ENCODE measurements around the gene MED1. TPM values are rescaled to one million over a fixed set of nuclear protein-coding genes. Genes with fewer than 3 reads are reported as not detected.
"Not testable (repeated sequence)": the region's sequence is repeated elsewhere in the genome, so short reads cannot be mapped to it uniquely, and the experiment has no call there.

MED1 gene
- total RNA-seq, 4 donors from 2014 or later = 11.2 to 22.9 (median 16.1) TPM

DNA sequence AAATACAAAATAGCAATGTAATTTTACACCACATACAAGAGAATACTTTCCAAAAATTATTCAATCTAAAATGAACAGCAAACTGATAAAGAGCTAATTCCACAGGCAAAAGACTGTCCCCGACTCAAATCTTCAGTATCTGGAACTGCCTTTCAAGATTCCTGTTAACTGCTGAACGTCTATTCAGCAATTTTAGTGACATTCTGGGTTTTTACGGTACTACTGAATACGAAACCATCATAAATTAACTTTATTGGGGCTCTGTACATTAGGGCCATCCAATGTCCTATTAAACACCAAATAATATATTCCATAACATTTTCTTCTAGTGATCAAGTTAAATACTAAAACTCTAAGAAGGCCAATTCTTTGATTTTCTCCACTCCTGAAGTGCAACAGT, 51.3 kb downstream of the MED1 start:
- no peak for DNase-seq
- no peak overlapping the region for H3K27ac ChIP-seq

DNA sequence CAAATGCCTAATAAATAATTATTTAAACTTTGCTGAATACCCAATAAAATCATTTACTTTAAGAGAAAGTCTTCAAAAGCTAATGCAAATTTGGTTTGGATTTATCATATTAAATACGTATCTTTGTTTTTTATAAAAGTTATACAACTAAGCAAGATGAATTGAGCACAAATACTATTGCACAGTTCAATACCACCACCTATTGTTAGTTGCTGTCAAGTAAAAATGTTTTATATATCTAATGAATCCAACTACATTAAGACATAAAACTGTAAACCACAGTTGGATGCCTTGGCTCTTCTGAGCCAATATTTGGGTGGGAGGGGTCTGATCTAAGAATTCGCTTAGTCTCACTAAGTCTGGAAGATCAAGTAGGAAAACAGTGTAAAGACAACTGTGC, 57.3 kb downstream of the MED1 start:
- H3K9me3 ChIP-seq = no peaks in the 10 kb centered on the region
- TF ChIP-seq CTCF (IDR thresholded peaks at IDR 0.05) = no peak
- no peak for TF ChIP-seq POLR2A (IDR thresholded peaks at IDR 0.05)
- H3K36me3 ChIP-seq = peaks cover 0 to 5% (median 0%) of the 10 kb centered on the region in 3 donors
- no peak overlapping the region for H3K4me3 ChIP-seq
- H3K4me1 ChIP-seq = peaks cover 0 to 13% (median 2%) of the 10 kb centered on the region in 3 donors
- WGBS, 2 donors = 45 to 57% methylated on average over 2 of the region's 2 CpGs
- no peak for DNase-seq
- intact Hi-C loops (cut with DNase I) = no loop called here
- no peak overlapping the region for H3K27ac ChIP-seq
- no peaks in the 10 kb centered on the region for H3K27me3 ChIP-seq

More for the DNA sequence above, 51.3 kb downstream of the MED1 start:
- peak overlapping the region in 2 of 4 donors; percentile 84 to 99 for H3K4me3 ChIP-seq
- H3K4me1 ChIP-seq = peaks cover 0 to 41% (median 16%) of the 10 kb centered on the region in 3 donors
- no peaks in the 10 kb centered on the region for H3K9me3 ChIP-seq
- no peaks in the 10 kb centered on the region for H3K27me3 ChIP-seq
- intact Hi-C loops (cut with DNase I) = no loop called here
- H3K36me3 ChIP-seq = peaks cover 0 to 4% (median 0%) of the 10 kb centered on the region in 3 donors
- 60 to 62% methylated on average over 4 of the region's 4 CpGs for WGBS, 2 donors
- TF ChIP-seq POLR2A (IDR thresholded peaks at IDR 0.05) = no peak

GRCh38 chr17:39391448-39391847, 59.6 kb downstream of the MED1 start:
- H3K27me3 ChIP-seq = no peaks in the 10 kb centered on the region
- peaks cover 0 to 4% (median 0%) of the 10 kb centered on the region in 3 donors for H3K4me1 ChIP-seq
- no peak overlapping the region for H3K27ac ChIP-seq
- WGBS, 2 donors = 73 to 86% methylated on average over 5 of the region's 5 CpGs
- DNase-seq = no peak
- no peaks in the 10 kb centered on the region for H3K9me3 ChIP-seq
- intact Hi-C loops (cut with DNase I) = no loop called here
- H3K4me3 ChIP-seq = no peak overlapping the region
- H3K36me3 ChIP-seq = peaks cover 0 to 23% (median 0%) of the 10 kb centered on the region in 3 donors
- TF ChIP-seq POLR2A (IDR thresholded peaks at IDR 0.05) (no peak), CTCF (IDR thresholded peaks at IDR 0.05) (no peak)

DNA sequence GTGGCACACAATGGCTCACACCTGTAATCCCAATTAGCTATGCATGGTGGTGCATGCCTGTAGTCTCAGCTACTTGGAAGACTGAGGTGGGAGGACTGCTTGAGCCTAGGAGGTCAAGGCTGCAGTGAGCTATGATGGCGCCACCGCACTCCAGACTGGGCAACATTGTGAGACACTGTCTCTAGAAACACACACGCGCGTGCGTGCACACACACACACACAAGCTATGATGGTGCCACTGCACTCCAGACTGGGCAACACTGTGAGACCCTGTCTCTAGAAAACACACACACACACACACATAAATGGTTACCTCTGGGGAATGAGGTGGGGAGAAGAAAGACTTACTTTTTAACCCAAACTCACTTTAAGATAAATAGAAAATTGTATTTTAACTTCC, 66.0 kb downstream of the MED1 start:
- H3K4me1 ChIP-seq = peaks cover 0 to 6% (median 0%) of the 10 kb centered on the region in 3 donors
- no peak for DNase-seq
- H3K27me3 ChIP-seq = no peaks in the 10 kb centered on the region
- peaks cover 0 to 43% (median 0%) of the 10 kb centered on the region in 3 donors for H3K36me3 ChIP-seq
- H3K9me3 ChIP-seq = no peaks in the 10 kb centered on the region
- no peak overlapping the region for H3K27ac ChIP-seq
- H3K4me3 ChIP-seq = no peak overlapping the region
- intact Hi-C loops (cut with DNase I) = no loop called here
- 93 to 97% methylated on average over 6 of the region's 6 CpGs for WGBS, 2 donors
- TF ChIP-seq POLR2A (IDR thresholded peaks at IDR 0.05) (no peak), CTCF (IDR thresholded peaks at IDR 0.05) (no peak)

DNA sequence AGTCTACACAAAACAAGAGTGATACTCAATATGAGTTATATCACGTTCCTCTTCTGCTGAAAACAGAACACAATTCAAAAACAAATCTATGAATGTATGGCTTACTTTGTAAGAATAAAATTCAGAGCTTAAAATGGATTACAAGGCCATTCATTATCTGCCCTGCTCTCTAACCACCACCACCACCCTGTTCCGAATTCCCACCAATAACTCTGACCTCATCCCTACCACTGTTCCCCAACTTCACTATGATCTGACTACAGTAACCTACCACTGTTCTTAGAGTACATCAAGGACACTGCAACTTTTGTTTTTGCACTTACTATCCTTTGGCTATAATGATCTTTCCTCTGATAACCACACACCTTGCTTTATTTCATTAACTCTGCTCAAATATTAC, 70.9 kb downstream of the MED1 start:
- Histone ChIP-seq H3K36me3 (peaks cover 0 to 13% (median 0%) of the 10 kb centered on the region in 3 donors), H3K27me3 (no peaks in the 10 kb centered on the region), H3K4me3 (no peak overlapping the region), H3K9me3 (no peaks in the 10 kb centered on the region), H3K27ac (no peak overlapping the region), H3K4me1 (peaks cover 0 to 37% (median 4%) of the 10 kb centered on the region in 3 donors)
- WGBS, 2 donors = 53 to 63% methylated on average over 2 of the region's 2 CpGs
- intact Hi-C loops (cut with DNase I) = no loop called here
- DNase-seq = no peak
- TF ChIP-seq CTCF (IDR thresholded peaks at IDR 0.05) (no peak), POLR2A (IDR thresholded peaks at IDR 0.05) (no peak)

GRCh38 chr17:39376434-39376833, 74.6 kb downstream of the MED1 start:
- Histone ChIP-seq H3K9me3 (no peaks in the 10 kb centered on the region), H3K36me3 (peaks cover 0 to 5% (median 0%) of the 10 kb centered on the region in 3 donors), H3K4me1 (peaks cover 0 to 46% (median 4%) of the 10 kb centered on the region in 3 donors), H3K27me3 (no peaks in the 10 kb centered on the region), H3K4me3 (no peak overlapping the region), H3K27ac (no peak overlapping the region)
- no peak for DNase-seq
- WGBS, 2 donors = 58 to 64% methylated on average over 2 of the region's 2 CpGs
- intact Hi-C loops (cut with DNase I) = no loop called here
- TF ChIP-seq CTCF (IDR thresholded peaks at IDR 0.05) = no peak
- no peak for TF ChIP-seq POLR2A (IDR thresholded peaks at IDR 0.05)

- 83 to 93% methylated on average over 3 to 4 of the region's 4 CpGs for WGBS, 2 donors
- peaks cover 0 to 22% (median 5%) of the 10 kb centered on the region in 3 donors for H3K4me1 ChIP-seq
- H3K4me3 ChIP-seq; intact Hi-C loops (cut with DNase I); H3K27me3 ChIP-seq; H3K27ac ChIP-seq; DNase-seq; H3K36me3 ChIP-seq; H3K9me3 ChIP-seq: not testable (repeated sequence)
Measured at GRCh38 chr17:39367805-39368204, 83.3 kb downstream of the MED1 start.
